HepG2 (cell line): ENCODE measurements around the gene ARAP3. TPM values are rescaled to one million over a fixed set of nuclear protein-coding genes. Genes with fewer than 3 reads are reported as not detected.

ENCODE experiments used
- CEBPG ChIP-seq: IDR thresholded peaks from 2 replicates; pipeline ENCODE4 v1.6.1; 2016
- CENPX ChIP-seq: sonication (generic); formaldehyde crosslinking; IDR thresholded peaks from 2 replicates; pipeline ENCODE4 v1.9.0; 2021; ENCODE audit warnings: mild to moderate bottlenecking, missing genetic modification reagents, moderate library complexity
- GATAD2A ChIP-seq: IDR thresholded peaks from 2 replicates; pipeline ENCODE4 v1.6.1; 2016
- HMG20A ChIP-seq: IDR thresholded peaks from 2 replicates; pipeline ENCODE4 v1.6.1; 2016; ENCODE audit warnings: borderline replicate concordance
- MTF2 ChIP-seq: sonication (generic); formaldehyde crosslinking; IDR thresholded peaks from 2 replicates; pipeline ENCODE4 v1.5.0; 2020; ENCODE audit warnings: missing genetic modification reagents, borderline replicate concordance
- NCOA1 ChIP-seq: sonication (generic); formaldehyde crosslinking; IDR thresholded peaks from 2 replicates; pipeline ENCODE4 v1.9.0; 2021; ENCODE audit warnings: missing genetic modification reagents
- SOX6 ChIP-seq, 2 experiments: fragments of 450-650 bp in 1 of 2; sonication (generic) in 1 of 2; formaldehyde crosslinking in 1 of 2; IDR thresholded peaks; 2 replicates each; pipeline versions ENCODE4 v1.4.0 to v1.6.1; 2017 to 2020; ENCODE audit warnings: antibody characterized with exemption in 1 of 2, mild to moderate bottlenecking in 1 of 2, missing genetic modification reagents in 1 of 2
- ZNF101 ChIP-seq: sonication (generic); formaldehyde crosslinking; IDR thresholded peaks from 2 replicates; pipeline ENCODE4 v1.4.0; 2020; ENCODE audit warnings: mild to moderate bottlenecking, low read depth, missing genetic modification reagents, borderline replicate concordance
- ZNF329 ChIP-seq: sonication (generic); formaldehyde crosslinking; IDR thresholded peaks from 2 replicates; pipeline ENCODE4 v1.9.0; 2021; ENCODE audit warnings: low read depth, mild to moderate bottlenecking, missing genetic modification reagents
- ZNF350 ChIP-seq: sonication (generic); formaldehyde crosslinking; IDR thresholded peaks from 2 replicates; pipeline ENCODE4 v1.4.0; 2020; ENCODE audit warnings: mild to moderate bottlenecking, low read depth, missing genetic modification reagents, borderline replicate concordance
- polyA plus RNA-seq, 8 experiments: library from polyadenylated mRNA; depleted of rRNA in 3 of 8; stranded (reverse) in 7 of 8; unstranded in 1 of 8; fragments of >200 nt; fragmentation: Illumina TruSeq in 4 of 8; extraction: Trizol in 4 of 8; gene quantifications; 2 replicates each; pipeline versions ENCODE4 v1.2.1 to v1.2.3, GENCODE V29; 2011 to 2016; ENCODE audit warnings: low read depth in 4 of 8, missing spikeins in 1 of 8, mixed read lengths in 1 of 8; ENCODE audit not compliant: insufficient read depth in 1 of 8
- total RNA-seq, 5 experiments: library from RNA; depleted of rRNA; stranded (reverse); fragments of >200 nt; fragmentation: Illumina TruSeq; extraction: Trizol; gene quantifications; 2 replicates each; pipeline ENCODE4 v1.2.3, GENCODE V29; 2016; ENCODE audit warnings: low read depth in 1 of 5
- TF ChIP-seq, protein P1 (sequence below): sonication (generic); formaldehyde crosslinking; IDR thresholded peaks from 2 replicates; pipeline ENCODE4 v1.5.1; 2020; ENCODE audit warnings: mild to moderate bottlenecking, missing genetic modification reagents
- TF ChIP-seq, protein P2 (sequence below): sonication (generic); formaldehyde crosslinking; IDR thresholded peaks from 2 replicates; pipeline ENCODE4 v1.4.0; 2020; ENCODE audit warnings: mild to moderate bottlenecking, low read depth, missing genetic modification reagents
- TF ChIP-seq, protein P3 (sequence below): sonication (generic); formaldehyde crosslinking; IDR thresholded peaks from 2 replicates; pipeline ENCODE4 v1.5.0; 2020; ENCODE audit warnings: mild to moderate bottlenecking, missing genetic modification reagents
- TF ChIP-seq, protein P4 (sequence below): IDR thresholded peaks from 2 replicates; pipeline ENCODE4 v1.6.1; 2012; ENCODE audit warnings: low read length, improper control_type of control experiment
- TF ChIP-seq, protein P5 (sequence below): sonication (generic); formaldehyde crosslinking; IDR thresholded peaks from 2 replicates; pipeline ENCODE4 v1.4.0; 2020; ENCODE audit warnings: low read depth, missing genetic modification reagents

The ARAP3 gene
- total and polyA plus RNA-seq, 2 of the 13 experiments (the other 11 are each of a cell fraction or from before 2014, with no cell fraction given): 0.25 TPM; not detected in 1

DNA sequence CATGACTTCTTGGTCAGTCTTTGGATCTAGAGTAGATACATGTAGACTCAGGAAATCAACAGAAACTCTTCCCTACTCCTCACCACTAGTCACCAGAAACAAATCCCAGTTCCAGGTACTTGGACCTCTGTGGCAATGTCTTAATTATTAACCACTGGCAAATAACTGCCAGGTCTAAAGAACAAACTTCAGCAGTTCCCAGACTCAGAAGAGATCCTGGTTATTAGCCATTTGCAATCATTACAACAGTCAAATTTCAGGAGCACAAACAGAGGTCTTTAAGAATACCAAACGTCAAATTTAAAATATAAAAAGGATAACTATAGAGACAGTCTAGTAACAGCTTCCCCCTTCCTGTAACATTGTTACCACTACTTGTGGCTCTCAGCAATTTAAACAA is 73.5 kb downstream of the ARAP3 start (continued):
- TF ChIP-seq, protein P1, sequence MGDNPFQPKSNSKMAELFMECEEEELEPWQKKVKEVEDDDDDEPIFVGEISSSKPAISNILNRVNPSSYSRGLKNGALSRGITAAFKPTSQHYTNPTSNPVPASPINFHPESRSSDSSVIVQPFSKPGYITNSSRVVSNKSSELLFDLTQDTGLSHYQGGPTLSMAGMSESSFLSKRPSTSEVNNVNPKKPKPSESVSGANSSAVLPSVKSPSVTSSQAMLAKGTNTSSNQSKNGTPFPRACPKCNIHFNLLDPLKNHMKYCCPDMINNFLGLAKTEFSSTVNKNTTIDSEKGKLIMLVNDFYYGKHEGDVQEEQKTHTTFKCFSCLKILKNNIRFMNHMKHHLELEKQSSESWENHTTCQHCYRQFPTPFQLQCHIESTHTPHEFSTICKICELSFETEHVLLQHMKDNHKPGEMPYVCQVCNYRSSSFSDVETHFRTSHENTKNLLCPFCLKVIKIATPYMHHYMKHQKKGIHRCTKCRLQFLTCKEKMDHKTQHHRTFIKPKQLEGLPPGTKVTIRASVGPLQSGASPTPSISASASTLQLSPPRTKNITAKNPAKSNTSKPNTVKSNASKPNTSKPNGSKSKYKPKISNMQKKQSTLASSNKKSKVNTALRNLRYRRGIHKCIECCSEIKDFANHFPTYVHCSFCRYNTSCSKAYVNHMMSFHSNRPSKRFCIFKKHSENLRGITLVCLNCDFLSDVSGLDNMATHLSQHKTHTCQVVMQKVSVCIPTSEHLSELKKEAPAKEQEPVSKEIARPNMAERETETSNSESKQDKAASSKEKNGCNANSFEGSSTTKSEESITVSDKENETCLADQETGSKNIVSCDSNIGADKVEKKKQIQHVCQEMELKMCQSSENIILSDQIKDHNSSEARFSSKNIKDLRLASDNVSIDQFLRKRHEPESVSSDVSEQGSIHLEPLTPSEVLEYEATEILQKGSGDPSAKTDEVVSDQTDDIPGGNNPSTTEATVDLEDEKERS: 0 out of 2 replicates have a peak, but pooled peaks have one; percentile 38
- TF ChIP-seq, protein P2, sequence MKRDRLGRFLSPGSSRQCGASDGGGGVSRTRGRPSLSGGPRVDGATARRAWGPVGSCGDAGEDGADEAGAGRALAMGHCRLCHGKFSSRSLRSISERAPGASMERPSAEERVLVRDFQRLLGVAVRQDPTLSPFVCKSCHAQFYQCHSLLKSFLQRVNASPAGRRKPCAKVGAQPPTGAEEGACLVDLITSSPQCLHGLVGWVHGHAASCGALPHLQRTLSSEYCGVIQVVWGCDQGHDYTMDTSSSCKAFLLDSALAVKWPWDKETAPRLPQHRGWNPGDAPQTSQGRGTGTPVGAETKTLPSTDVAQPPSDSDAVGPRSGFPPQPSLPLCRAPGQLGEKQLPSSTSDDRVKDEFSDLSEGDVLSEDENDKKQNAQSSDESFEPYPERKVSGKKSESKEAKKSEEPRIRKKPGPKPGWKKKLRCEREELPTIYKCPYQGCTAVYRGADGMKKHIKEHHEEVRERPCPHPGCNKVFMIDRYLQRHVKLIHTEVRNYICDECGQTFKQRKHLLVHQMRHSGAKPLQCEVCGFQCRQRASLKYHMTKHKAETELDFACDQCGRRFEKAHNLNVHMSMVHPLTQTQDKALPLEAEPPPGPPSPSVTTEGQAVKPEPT (CRISPR knock-in tag): no peak
- TF ChIP-seq CEBPG (CRISPR knock-in tag) (peak; percentile 60), SOX6 (IDR thresholded peaks at IDR 0.05) (no peak), SOX6 (CRISPR knock-in tag; IDR thresholded peaks at IDR 0.05) (peak; percentile 47; the same call in 1 of the 2 replicates), GATAD2A (CRISPR knock-in tag) (peak; percentile 62), CENPX (CRISPR knock-in tag) (no peak), NCOA1 (no peak), MTF2 (CRISPR knock-in tag) (no peak), ZNF101 (no peak), ZNF350 (CRISPR knock-in tag) (no peak), HMG20A (peak; percentile 36; the same call in 1 of the 2 replicates), ZNF329 (CRISPR knock-in tag) (no peak)
- TF ChIP-seq, protein P3, sequence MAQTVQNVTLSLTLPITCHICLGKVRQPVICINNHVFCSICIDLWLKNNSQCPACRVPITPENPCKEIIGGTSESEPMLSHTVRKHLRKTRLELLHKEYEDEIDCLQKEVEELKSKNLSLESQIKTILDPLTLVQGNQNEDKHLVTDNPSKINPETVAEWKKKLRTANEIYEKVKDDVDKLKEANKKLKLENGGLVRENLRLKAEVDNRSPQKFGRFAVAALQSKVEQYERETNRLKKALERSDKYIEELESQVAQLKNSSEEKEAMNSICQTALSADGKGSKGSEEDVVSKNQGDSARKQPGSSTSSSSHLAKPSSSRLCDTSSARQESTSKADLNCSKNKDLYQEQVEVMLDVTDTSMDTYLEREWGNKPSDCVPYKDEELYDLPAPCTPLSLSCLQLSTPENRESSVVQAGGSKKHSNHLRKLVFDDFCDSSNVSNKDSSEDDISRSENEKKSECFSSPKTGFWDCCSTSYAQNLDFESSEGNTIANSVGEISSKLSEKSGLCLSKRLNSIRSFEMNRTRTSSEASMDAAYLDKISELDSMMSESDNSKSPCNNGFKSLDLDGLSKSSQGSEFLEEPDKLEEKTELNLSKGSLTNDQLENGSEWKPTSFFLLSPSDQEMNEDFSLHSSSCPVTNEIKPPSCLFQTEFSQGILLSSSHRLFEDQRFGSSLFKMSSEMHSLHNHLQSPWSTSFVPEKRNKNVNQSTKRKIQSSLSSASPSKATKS (CRISPR knock-in tag): no peak
- TF ChIP-seq, protein P4, sequence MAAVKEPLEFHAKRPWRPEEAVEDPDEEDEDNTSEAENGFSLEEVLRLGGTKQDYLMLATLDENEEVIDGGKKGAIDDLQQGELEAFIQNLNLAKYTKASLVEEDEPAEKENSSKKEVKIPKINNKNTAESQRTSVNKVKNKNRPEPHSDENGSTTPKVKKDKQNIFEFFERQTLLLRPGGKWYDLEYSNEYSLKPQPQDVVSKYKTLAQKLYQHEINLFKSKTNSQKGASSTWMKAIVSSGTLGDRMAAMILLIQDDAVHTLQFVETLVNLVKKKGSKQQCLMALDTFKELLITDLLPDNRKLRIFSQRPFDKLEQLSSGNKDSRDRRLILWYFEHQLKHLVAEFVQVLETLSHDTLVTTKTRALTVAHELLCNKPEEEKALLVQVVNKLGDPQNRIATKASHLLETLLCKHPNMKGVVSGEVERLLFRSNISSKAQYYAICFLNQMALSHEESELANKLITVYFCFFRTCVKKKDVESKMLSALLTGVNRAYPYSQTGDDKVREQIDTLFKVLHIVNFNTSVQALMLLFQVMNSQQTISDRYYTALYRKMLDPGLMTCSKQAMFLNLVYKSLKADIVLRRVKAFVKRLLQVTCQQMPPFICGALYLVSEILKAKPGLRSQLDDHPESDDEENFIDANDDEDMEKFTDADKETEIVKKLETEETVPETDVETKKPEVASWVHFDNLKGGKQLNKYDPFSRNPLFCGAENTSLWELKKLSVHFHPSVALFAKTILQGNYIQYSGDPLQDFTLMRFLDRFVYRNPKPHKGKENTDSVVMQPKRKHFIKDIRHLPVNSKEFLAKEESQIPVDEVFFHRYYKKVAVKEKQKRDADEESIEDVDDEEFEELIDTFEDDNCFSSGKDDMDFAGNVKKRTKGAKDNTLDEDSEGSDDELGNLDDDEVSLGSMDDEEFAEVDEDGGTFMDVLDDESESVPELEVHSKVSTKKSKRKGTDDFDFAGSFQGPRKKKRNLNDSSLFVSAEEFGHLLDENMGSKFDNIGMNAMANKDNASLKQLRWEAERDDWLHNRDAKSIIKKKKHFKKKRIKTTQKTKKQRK: no peak
- TF ChIP-seq, protein P5, sequence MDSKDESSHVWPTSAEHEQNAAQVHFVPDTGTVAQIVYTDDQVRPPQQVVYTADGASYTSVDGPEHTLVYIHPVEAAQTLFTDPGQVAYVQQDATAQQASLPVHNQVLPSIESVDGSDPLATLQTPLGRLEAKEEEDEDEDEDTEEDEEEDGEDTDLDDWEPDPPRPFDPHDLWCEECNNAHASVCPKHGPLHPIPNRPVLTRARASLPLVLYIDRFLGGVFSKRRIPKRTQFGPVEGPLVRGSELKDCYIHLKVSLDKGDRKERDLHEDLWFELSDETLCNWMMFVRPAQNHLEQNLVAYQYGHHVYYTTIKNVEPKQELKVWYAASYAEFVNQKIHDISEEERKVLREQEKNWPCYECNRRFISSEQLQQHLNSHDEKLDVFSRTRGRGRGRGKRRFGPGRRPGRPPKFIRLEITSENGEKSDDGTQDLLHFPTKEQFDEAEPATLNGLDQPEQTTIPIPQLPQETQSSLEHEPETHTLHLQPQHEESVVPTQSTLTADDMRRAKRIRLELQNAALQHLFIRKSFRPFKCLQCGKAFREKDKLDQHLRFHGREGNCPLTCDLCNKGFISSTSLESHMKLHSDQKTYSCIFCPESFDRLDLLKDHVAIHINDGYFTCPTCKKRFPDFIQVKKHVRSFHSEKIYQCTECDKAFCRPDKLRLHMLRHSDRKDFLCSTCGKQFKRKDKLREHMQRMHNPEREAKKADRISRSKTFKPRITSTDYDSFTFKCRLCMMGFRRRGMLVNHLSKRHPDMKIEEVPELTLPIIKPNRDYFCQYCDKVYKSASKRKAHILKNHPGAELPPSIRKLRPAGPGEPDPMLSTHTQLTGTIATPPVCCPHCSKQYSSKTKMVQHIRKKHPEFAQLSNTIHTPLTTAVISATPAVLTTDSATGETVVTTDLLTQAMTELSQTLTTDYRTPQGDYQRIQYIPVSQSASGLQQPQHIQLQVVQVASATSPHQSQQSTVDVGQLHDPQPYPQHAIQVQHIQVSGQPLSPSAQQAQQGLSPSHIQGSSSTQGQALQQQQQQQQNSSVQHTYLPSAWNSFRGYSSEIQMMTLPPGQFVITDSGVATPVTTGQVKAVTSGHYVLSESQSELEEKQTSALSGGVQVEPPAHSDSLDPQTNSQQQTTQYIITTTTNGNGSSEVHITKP (CRISPR knock-in tag): 0 out of 2 replicates have a peak, but pooled peaks have one; percentile 20
